Memory B cell (primary cell): Measurements from ENCODE around the gene SLC35D3.
"Not testable (repeated sequence)": the region's sequence is repeated elsewhere in the genome, so short reads cannot be mapped to it uniquely, and the experiment has no call there.

Experiments used
- ATAC-seq: fragments of 150-1000 bp; cut with Tn5 transposase; 2 replicates; pipeline ENCODE4 v1.10.0; 2021; ENCODE audit warnings: low read depth, mild to moderate bottlenecking, moderate library complexity
- DNase-seq, 2 donors: peaks; one replicate each; pipeline ENCODE4 v3.0.0; 2022; ENCODE audit warnings: low spot score in 2 of 2
- H3K27ac Mint-ChIP-seq: one replicate; pipeline ENCODE4 v1.8.0; 2022; ENCODE audit warnings: mild to moderate bottlenecking, moderate library complexity, mixed read lengths
- H3K27me3 Mint-ChIP-seq: one replicate; pipeline ENCODE4 v1.8.0; 2022; ENCODE audit warnings: mixed read lengths
- H3K36me3 Mint-ChIP-seq: one replicate; pipeline ENCODE4 v1.8.0; 2022; ENCODE audit warnings: mild to moderate bottlenecking, mixed read lengths
- H3K4me1 Mint-ChIP-seq: one replicate; pipeline ENCODE4 v1.8.0; 2022; ENCODE audit warnings: mixed read lengths
- H3K4me3 Mint-ChIP-seq: one replicate; pipeline ENCODE4 v1.8.0; 2022; ENCODE audit warnings: mild to moderate bottlenecking, moderate library complexity, mixed read lengths
- H3K9me3 Mint-ChIP-seq: one replicate; pipeline ENCODE4 v1.8.0; 2022; ENCODE audit warnings: mixed read lengths

The SLC35D3 gene

GRCh38 chr6:136945711-136946121 is 23.6 kb downstream of the SLC35D3 start:
- Mint-ChIP-seq H3K9me3 (peaks cover 6% of the 10 kb centered on the region), H3K27ac (no peak overlapping the region), H3K27me3 (peaks cover 9% of the 10 kb centered on the region), H3K36me3 (peaks cover 1% of the 10 kb centered on the region), H3K4me1 (no peaks in the 10 kb centered on the region), H3K4me3 (no peak overlapping the region)
- no peak for ATAC-seq
- DNase-seq: no peak

GRCh38 chr6:136947037-136947436 is 24.9 kb downstream of the SLC35D3 start:
- peaks cover 9% of the 10 kb centered on the region for H3K27me3 Mint-ChIP-seq
- peaks cover 3% of the 10 kb centered on the region for H3K9me3 Mint-ChIP-seq
- DNase-seq: no peak
- H3K4me1 Mint-ChIP-seq: no peaks in the 10 kb centered on the region
- H3K36me3 Mint-ChIP-seq: peaks cover 1% of the 10 kb centered on the region
- no peak overlapping the region for H3K27ac Mint-ChIP-seq
- no peak overlapping the region for H3K4me3 Mint-ChIP-seq
- ATAC-seq: no peak

- H3K9me3 Mint-ChIP-seq, H3K4me3 Mint-ChIP-seq, H3K36me3 Mint-ChIP-seq, H3K4me1 Mint-ChIP-seq, H3K27ac Mint-ChIP-seq, ATAC-seq, DNase-seq: not testable (repeated sequence)
- H3K27me3 Mint-ChIP-seq: peaks cover 12% of the 10 kb centered on the region
Measured at GRCh38 chr6:136949957-136950356, 27.9 kb downstream of the SLC35D3 start.

GRCh38 chr6:136950436-136951126 is 28.5 kb downstream of the SLC35D3 start:
- no peaks in the 10 kb centered on the region for H3K4me1 Mint-ChIP-seq
- ATAC-seq: no peak

GRCh38 chr6:136952714-136953260 is 30.7 kb downstream of the SLC35D3 start:
- Mint-ChIP-seq H3K9me3 (peaks cover 3% of the 10 kb centered on the region), H3K4me3 (no peak overlapping the region), H3K36me3 (peaks cover 1% of the 10 kb centered on the region), H3K27ac (no peak overlapping the region), H3K4me1 (no peaks in the 10 kb centered on the region), H3K27me3 (peaks cover 14% of the 10 kb centered on the region)
- DNase-seq (no peak), ATAC-seq (no peak)

More at GRCh38 chr6:136950436-136951126, 28.5 kb downstream of the SLC35D3 start:
- Mint-ChIP-seq H3K9me3 (peaks cover 3% of the 10 kb centered on the region), H3K27ac (no peak overlapping the region), H3K36me3 (peaks cover 1% of the 10 kb centered on the region), H3K27me3 (peaks cover 16% of the 10 kb centered on the region), H3K4me3 (no peak overlapping the region)
- no peak for DNase-seq

GRCh38 chr6:136955123-136955522 is 33.0 kb downstream of the SLC35D3 start:
- Mint-ChIP-seq H3K4me1 (no peaks in the 10 kb centered on the region), H3K36me3 (no peaks in the 10 kb centered on the region), H3K4me3 (no peak overlapping the region), H3K27me3 (peaks cover 13% of the 10 kb centered on the region), H3K27ac (no peak overlapping the region), H3K9me3 (no peaks in the 10 kb centered on the region)
- no peak for ATAC-seq
- DNase-seq: no peak

GRCh38 chr6:136956590-136957544 is 34.8 kb downstream of the SLC35D3 start:
- Mint-ChIP-seq H3K27ac (no peak overlapping the region), H3K4me3 (no peak overlapping the region), H3K4me1 (no peaks in the 10 kb centered on the region), H3K27me3 (peaks cover 14% of the 10 kb centered on the region), H3K9me3 (no peaks in the 10 kb centered on the region), H3K36me3 (no peaks in the 10 kb centered on the region)
- DNase-seq: no peak
- ATAC-seq: no peak

- no peaks in the 10 kb centered on the region for H3K4me1 Mint-ChIP-seq
- no peak for ATAC-seq
- H3K27ac Mint-ChIP-seq: no peak overlapping the region
- no peak for DNase-seq
- H3K36me3 Mint-ChIP-seq: no peaks in the 10 kb centered on the region
- no peaks in the 10 kb centered on the region for H3K9me3 Mint-ChIP-seq
- H3K4me3 Mint-ChIP-seq: no peak overlapping the region
- H3K27me3 Mint-ChIP-seq: peaks cover 13% of the 10 kb centered on the region
Measured at GRCh38 chr6:136958168-136958567, 36.1 kb downstream of the SLC35D3 start.

GRCh38 chr6:136959471-136959891 is 37.4 kb downstream of the SLC35D3 start:
- DNase-seq (no peak), ATAC-seq (no peak)
- H3K27me3 Mint-ChIP-seq: peaks cover 12% of the 10 kb centered on the region
- H3K27ac Mint-ChIP-seq: no peak overlapping the region
- no peaks in the 10 kb centered on the region for H3K9me3 Mint-ChIP-seq
- H3K4me3 Mint-ChIP-seq: no peak overlapping the region
- no peaks in the 10 kb centered on the region for H3K36me3 Mint-ChIP-seq
- H3K4me1 Mint-ChIP-seq: no peaks in the 10 kb centered on the region

- H3K27ac Mint-ChIP-seq, H3K36me3 Mint-ChIP-seq, ATAC-seq, H3K9me3 Mint-ChIP-seq, H3K4me1 Mint-ChIP-seq, H3K4me3 Mint-ChIP-seq, DNase-seq: not testable (repeated sequence)
- peaks cover 12% of the 10 kb centered on the region for H3K27me3 Mint-ChIP-seq
Measured at GRCh38 chr6:136959935-136960334, 37.8 kb downstream of the SLC35D3 start.

GRCh38 chr6:136960781-136961180 is 38.7 kb downstream of the SLC35D3 start:
- no peak overlapping the region for H3K4me3 Mint-ChIP-seq

GRCh38 chr6:136961848-136962247 is 39.7 kb downstream of the SLC35D3 start:
- no peaks in the 10 kb centered on the region for H3K36me3 Mint-ChIP-seq
- ATAC-seq (no peak), DNase-seq (no peak)
- no peaks in the 10 kb centered on the region for H3K9me3 Mint-ChIP-seq
- H3K27me3 Mint-ChIP-seq: peaks cover 8% of the 10 kb centered on the region
- no peak overlapping the region for H3K27ac Mint-ChIP-seq
- no peak overlapping the region for H3K4me3 Mint-ChIP-seq
- H3K4me1 Mint-ChIP-seq: no peaks in the 10 kb centered on the region

More at GRCh38 chr6:136960781-136961180, 38.7 kb downstream of the SLC35D3 start:
- Mint-ChIP-seq H3K4me1 (no peaks in the 10 kb centered on the region), H3K27me3 (peaks cover 8% of the 10 kb centered on the region), H3K36me3 (no peaks in the 10 kb centered on the region), H3K27ac (no peak overlapping the region), H3K9me3 (no peaks in the 10 kb centered on the region)
- DNase-seq (no peak), ATAC-seq (no peak)

- H3K4me1 Mint-ChIP-seq: no peaks in the 10 kb centered on the region
- H3K27me3 Mint-ChIP-seq: peaks cover 7% of the 10 kb centered on the region
- no peak overlapping the region for H3K4me3 Mint-ChIP-seq
- DNase-seq (no peak), ATAC-seq (no peak)
- no peaks in the 10 kb centered on the region for H3K36me3 Mint-ChIP-seq
- no peaks in the 10 kb centered on the region for H3K9me3 Mint-ChIP-seq
- no peak overlapping the region for H3K27ac Mint-ChIP-seq
Measured at GRCh38 chr6:136962661-136963060, 40.6 kb downstream of the SLC35D3 start.

GRCh38 chr6:136963259-136963658 is 41.2 kb downstream of the SLC35D3 start:
- DNase-seq (no peak), ATAC-seq (no peak)
- no peaks in the 10 kb centered on the region for H3K9me3 Mint-ChIP-seq
- no peak overlapping the region for H3K4me3 Mint-ChIP-seq
- no peak overlapping the region for H3K27ac Mint-ChIP-seq
- no peaks in the 10 kb centered on the region for H3K4me1 Mint-ChIP-seq
- peaks cover 7% of the 10 kb centered on the region for H3K27me3 Mint-ChIP-seq
- no peaks in the 10 kb centered on the region for H3K36me3 Mint-ChIP-seq
